Measurements from ENCODE around the gene CHSY3.

Gene CHSY3

DNA sequence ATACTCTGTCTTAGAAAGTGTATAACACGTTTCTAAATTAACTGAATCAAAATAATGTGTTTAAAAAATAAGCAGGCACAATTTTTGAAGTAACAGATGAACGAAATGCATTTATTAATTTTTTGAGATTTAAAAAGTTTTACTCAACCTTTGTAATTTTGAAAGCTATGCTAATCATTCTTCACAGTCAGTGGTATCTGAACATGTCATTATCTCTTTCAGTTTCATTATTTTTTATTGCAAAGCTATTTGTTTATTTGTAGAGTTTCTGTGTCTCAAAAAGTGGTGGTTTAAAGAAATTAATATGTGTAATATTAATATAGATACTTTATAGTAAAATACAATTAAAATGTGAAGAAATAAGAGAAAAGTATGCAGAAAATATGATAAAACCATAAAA, 11.2 kb downstream of the CHSY3 start:
- in situ Hi-C loops (cut with MboI; ENCODE audit: low sequenced_read_pairs), result no loop called here
- Histone ChIP-seq H3K9me3 (no peaks in the 10 kb centered on the region), H3K36me3 (replicated peaks) (no peaks in the 10 kb centered on the region), H3K27me3 (ENCODE audit: low read depth) (no peaks in the 10 kb centered on the region), H3K4me3 (no peak overlapping the region), H3K4me1 (no peaks in the 10 kb centered on the region)
- no peak for DNase-seq (ENCODE audit: low spot score in 2 of 2)

GRCh38 chr5:129917224-129917623, 13.0 kb downstream of the CHSY3 start:
- Histone ChIP-seq H3K4me1 (no peaks in the 10 kb centered on the region), H3K27me3 (ENCODE audit: low read depth) (no peaks in the 10 kb centered on the region), H3K36me3 (replicated peaks) (no peaks in the 10 kb centered on the region), H3K4me3 (no peak overlapping the region), H3K9me3 (no peaks in the 10 kb centered on the region)
- in situ Hi-C loops (cut with MboI; ENCODE audit: low sequenced_read_pairs), result no loop called here
- DNase-seq (ENCODE audit: low spot score in 2 of 2), result no peak

GRCh38 chr5:129921204-129921603, 16.9 kb downstream of the CHSY3 start:
- H3K27me3 ChIP-seq (ENCODE audit: low read depth), result peaks cover 9% of the 10 kb centered on the region
- H3K4me1 ChIP-seq, result no peaks in the 10 kb centered on the region
- in situ Hi-C loops (cut with MboI; ENCODE audit: low sequenced_read_pairs), result no loop called here
- DNase-seq (ENCODE audit: low spot score in 2 of 2), result no peak
- H3K36me3 ChIP-seq (replicated peaks), result no peaks in the 10 kb centered on the region
- no peak overlapping the region for H3K4me3 ChIP-seq
- no peaks in the 10 kb centered on the region for H3K9me3 ChIP-seq

DNA sequence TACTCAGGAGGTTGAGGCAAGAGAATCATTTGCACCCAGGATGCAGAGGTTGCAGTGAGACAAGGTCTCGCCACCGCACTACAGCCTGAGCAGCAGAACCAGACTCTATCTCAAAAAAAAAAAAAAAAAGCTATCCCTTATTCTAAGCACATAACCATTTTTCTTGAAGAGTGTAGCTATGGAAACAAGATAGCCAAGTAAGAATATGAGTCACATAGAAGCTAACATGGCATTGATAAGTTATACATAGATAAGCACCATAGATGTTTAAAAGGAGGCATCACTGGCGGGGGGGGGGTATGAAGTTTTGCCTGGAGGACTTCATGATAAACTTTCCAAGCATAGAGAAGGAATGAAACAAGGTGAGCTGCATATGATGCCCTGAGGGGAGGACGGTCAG, 26.0 kb downstream of the CHSY3 start:
- H3K4me3 ChIP-seq, result no peak overlapping the region
- DNase-seq (ENCODE audit: low spot score in 2 of 2), result no peak
- H3K27me3 ChIP-seq (ENCODE audit: low read depth), result peaks cover 7% of the 10 kb centered on the region
- H3K4me1 ChIP-seq, result no peaks in the 10 kb centered on the region
- no peaks in the 10 kb centered on the region for H3K9me3 ChIP-seq
- no peaks in the 10 kb centered on the region for H3K36me3 ChIP-seq (replicated peaks)
- in situ Hi-C loops (cut with MboI; ENCODE audit: low sequenced_read_pairs), result no loop called here

DNA sequence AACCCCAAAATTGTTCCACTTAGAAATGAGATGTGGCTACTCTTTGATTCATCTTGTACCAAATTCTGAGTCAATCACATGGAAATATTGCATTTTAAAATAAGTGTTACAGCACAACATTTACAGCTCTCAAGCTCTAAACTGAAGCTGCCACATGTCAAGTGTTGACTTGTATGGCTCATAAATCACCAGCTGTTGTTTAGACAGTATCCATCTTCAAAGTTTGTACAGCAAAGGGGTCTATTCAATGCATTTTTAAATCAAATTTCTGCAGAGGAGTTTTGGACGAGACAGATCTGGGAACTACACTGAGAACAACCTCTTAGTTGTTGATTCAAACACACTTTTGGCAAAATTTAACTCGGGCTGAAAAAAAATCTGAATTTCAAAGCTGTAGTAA, 31.4 kb downstream of the CHSY3 start:
- no peak for DNase-seq (ENCODE audit: low spot score in 2 of 2)
- no peaks in the 10 kb centered on the region for H3K4me1 ChIP-seq
- in situ Hi-C loops (cut with MboI; ENCODE audit: low sequenced_read_pairs), result no loop called here
- no peaks in the 10 kb centered on the region; the same call in 1 of the 2 replicates for H3K27me3 ChIP-seq (ENCODE audit: low read depth)
- H3K9me3 ChIP-seq, result no peaks in the 10 kb centered on the region
- no peak overlapping the region for H3K4me3 ChIP-seq
- H3K36me3 ChIP-seq (replicated peaks), result no peaks in the 10 kb centered on the region

DNA sequence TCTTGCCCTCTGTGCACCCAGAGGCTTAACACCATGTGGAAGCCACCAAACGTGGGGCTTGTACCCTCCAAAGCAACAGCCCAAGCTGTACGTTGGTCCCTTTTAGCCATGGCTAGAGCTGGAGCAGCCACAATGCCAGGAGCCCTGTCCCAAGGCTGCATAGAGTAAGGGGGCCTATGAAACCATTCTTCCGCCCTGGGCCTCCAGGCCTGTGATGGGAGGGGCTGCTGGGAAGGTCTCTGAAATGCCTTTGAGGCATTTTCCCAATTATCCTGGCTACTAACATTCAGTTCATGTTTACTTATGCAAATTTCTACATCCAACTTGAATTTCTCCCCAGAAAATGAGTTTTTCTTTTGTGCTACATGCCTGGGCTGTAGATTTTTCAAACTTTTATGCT, 33.8 kb downstream of the CHSY3 start:
- no peaks in the 10 kb centered on the region for H3K27me3 ChIP-seq (ENCODE audit: low read depth)
- no peak overlapping the region for H3K4me3 ChIP-seq
- DNase-seq (ENCODE audit: low spot score in 2 of 2), result no peak
- no peaks in the 10 kb centered on the region for H3K9me3 ChIP-seq
- no peaks in the 10 kb centered on the region for H3K36me3 ChIP-seq (replicated peaks)
- H3K4me1 ChIP-seq, result no peaks in the 10 kb centered on the region
- in situ Hi-C loops (cut with MboI; ENCODE audit: low sequenced_read_pairs), result no loop called here

DNA sequence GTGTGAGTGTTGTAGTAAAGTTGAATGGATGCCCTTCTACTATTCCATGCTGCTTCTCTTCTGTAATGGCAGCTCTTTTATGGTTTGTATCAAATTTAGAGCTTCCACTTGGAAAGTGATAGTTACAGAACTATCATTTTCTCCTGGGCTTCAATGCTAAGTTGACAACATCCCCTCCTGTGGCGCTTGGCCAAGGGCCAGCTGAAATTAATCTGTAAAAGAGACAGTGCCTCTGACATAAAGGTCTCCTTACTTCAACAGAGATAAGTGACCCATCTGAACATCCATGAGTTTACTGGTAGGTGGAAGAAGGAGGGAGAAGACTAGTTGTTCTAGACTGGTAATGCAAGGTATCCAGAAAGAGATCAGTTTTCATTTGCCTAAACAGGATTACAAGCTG, 39.7 kb downstream of the CHSY3 start:
- H3K4me3 ChIP-seq, result no peak overlapping the region
- no peaks in the 10 kb centered on the region for H3K4me1 ChIP-seq
- no peak for DNase-seq (ENCODE audit: low spot score in 2 of 2)
- in situ Hi-C loops (cut with MboI; ENCODE audit: low sequenced_read_pairs), result no loop called here
- 0 out of 2 replicates have a peak, but pooled peaks cover 2% of the 10 kb centered on the region for H3K27me3 ChIP-seq (ENCODE audit: low read depth)
- H3K9me3 ChIP-seq, result no peaks in the 10 kb centered on the region
- no peaks in the 10 kb centered on the region for H3K36me3 ChIP-seq (replicated peaks)

DNA sequence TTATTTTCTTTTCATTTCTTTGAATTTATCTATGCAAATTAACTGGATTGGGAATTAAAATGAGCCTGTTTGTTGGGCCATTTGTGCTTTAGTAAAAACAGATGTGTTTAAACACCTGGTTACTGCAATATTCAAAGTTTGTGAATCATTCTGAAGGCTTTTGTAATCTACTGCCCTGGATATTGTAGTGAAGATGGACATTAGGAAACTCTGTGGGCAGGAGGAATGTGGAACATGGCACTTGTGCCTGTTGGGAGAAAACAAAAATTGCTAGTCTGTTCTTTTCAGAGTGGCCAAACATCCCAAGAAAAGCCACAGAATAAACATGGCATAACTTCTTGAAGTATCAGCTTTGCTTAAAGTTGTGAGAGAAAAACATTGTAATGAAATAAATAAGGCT, 40.8 kb downstream of the CHSY3 start:
- Histone ChIP-seq H3K36me3 (replicated peaks) (no peaks in the 10 kb centered on the region), H3K9me3 (no peaks in the 10 kb centered on the region), H3K27me3 (ENCODE audit: low read depth) (0 out of 2 replicates have a peak, but pooled peaks cover 2% of the 10 kb centered on the region), H3K4me1 (no peaks in the 10 kb centered on the region), H3K4me3 (no peak overlapping the region)
- no peak for DNase-seq (ENCODE audit: low spot score in 2 of 2)
- in situ Hi-C loops (cut with MboI; ENCODE audit: low sequenced_read_pairs), result no loop called here

DNA sequence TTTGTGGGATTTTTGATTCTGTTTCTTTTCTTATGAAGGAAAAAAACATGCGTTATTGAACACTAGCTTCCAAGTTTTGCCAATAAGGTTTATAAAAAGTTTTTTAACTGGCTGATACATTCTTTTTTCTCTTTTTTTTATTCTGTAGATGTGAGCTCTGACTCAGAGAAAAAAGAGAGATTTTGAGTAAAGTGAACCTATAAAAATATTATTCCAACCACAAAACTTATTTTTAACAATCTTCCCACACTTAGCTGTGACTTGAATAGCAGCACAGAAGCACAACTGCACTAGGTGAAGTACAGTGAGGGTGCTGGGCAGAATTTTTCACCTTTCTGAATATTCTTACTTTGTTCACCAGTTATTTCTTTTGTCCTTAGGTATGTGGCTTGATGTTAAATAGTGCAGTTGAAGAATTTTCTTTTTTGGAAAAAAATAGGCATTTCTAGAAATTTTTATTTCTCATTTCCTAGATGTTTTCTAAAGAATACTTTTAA, 41.6 kb downstream of the CHSY3 start:
- no peaks in the 10 kb centered on the region for H3K36me3 ChIP-seq (replicated peaks)
- DNase-seq (ENCODE audit: low spot score in 2 of 2), result no peak
- no peak overlapping the region for H3K4me3 ChIP-seq
- in situ Hi-C loops (cut with MboI; ENCODE audit: low sequenced_read_pairs), result no loop called here
- H3K4me1 ChIP-seq, result no peaks in the 10 kb centered on the region
- H3K9me3 ChIP-seq, result no peaks in the 10 kb centered on the region
- 0 out of 2 replicates have a peak, but pooled peaks cover 2% of the 10 kb centered on the region for H3K27me3 ChIP-seq (ENCODE audit: low read depth)

- H3K27me3 ChIP-seq (ENCODE audit: low read depth), result no peaks in the 10 kb centered on the region
- in situ Hi-C loops (cut with MboI; ENCODE audit: low sequenced_read_pairs), result no loop called here
- DNase-seq (ENCODE audit: low spot score in 2 of 2), result no peak
- no peak overlapping the region for H3K4me3 ChIP-seq
- H3K9me3 ChIP-seq, result no peaks in the 10 kb centered on the region
- no peaks in the 10 kb centered on the region for H3K36me3 ChIP-seq (replicated peaks)
- H3K4me1 ChIP-seq, result no peaks in the 10 kb centered on the region
Observed at GRCh38 chr5:129951039-129951438, 46.8 kb downstream of the CHSY3 start.

GRCh38 chr5:129958581-129958980, 54.3 kb downstream of the CHSY3 start:
- H3K27me3 ChIP-seq (ENCODE audit: low read depth), result no peaks in the 10 kb centered on the region
- no peaks in the 10 kb centered on the region for H3K9me3 ChIP-seq
- in situ Hi-C loops (cut with MboI; ENCODE audit: low sequenced_read_pairs), result no loop called here
- H3K4me3 ChIP-seq, result no peak overlapping the region
- H3K4me1 ChIP-seq, result no peaks in the 10 kb centered on the region
- no peaks in the 10 kb centered on the region for H3K36me3 ChIP-seq (replicated peaks)
- DNase-seq (ENCODE audit: low spot score in 2 of 2), result no peak

- in situ Hi-C loops (cut with MboI; ENCODE audit: low sequenced_read_pairs), result no loop called here
- no peak for DNase-seq (ENCODE audit: low spot score in 2 of 2)
- Histone ChIP-seq H3K36me3 (replicated peaks) (no peaks in the 10 kb centered on the region), H3K4me1 (no peaks in the 10 kb centered on the region), H3K4me3 (no peak overlapping the region), H3K9me3 (no peaks in the 10 kb centered on the region), H3K27me3 (ENCODE audit: low read depth) (no peaks in the 10 kb centered on the region)
Observed at GRCh38 chr5:129960831-129961230, 56.6 kb downstream of the CHSY3 start.

DNA sequence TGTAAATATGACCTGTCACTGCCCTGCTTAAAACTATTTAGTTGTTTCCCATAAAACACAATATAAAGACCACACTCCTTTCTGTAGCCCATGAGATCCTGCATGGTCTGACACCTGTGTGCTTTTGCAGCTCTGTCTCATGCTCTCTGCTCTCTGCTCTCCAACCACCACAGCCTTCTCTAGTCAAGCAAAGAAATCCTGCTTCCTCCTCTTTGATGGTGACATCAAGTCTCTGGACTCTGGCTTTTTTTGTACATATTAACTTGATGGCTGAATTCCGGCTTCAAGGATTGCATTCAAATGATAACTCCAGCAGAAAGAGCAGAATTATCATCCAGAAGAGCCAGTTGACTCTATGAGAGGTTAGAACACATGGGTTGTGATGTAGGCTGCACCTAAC, 58.2 kb downstream of the CHSY3 start:
- DNase-seq (ENCODE audit: low spot score in 2 of 2), result no peak
- Histone ChIP-seq H3K27me3 (ENCODE audit: low read depth) (no peaks in the 10 kb centered on the region), H3K9me3 (no peaks in the 10 kb centered on the region), H3K4me3 (no peak overlapping the region), H3K4me1 (no peaks in the 10 kb centered on the region), H3K36me3 (replicated peaks) (no peaks in the 10 kb centered on the region)
- in situ Hi-C loops (cut with MboI; ENCODE audit: low sequenced_read_pairs), result no loop called here

DNA sequence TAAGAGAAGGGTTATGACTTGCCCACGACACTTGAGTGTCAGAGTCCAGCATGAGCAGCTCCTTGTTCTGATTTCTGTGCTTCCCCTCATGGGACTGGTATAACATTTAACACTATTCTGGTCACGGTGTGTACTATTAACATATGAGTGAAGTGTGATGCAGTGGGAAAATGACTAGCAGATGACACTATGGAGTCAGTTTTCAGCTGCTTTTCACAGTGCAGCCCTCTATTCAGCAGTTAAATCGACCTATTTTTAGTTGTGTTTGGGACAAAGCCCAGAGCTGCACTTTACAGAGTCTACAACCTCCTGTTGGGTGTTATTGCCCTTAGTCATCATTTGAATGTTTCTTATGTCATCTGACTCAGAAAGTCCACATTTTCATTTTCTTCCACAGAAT, 59.1 kb downstream of the CHSY3 start:
- in situ Hi-C loops (cut with MboI; ENCODE audit: low sequenced_read_pairs), result no loop called here
- DNase-seq (ENCODE audit: low spot score in 2 of 2), result no peak

DNA sequence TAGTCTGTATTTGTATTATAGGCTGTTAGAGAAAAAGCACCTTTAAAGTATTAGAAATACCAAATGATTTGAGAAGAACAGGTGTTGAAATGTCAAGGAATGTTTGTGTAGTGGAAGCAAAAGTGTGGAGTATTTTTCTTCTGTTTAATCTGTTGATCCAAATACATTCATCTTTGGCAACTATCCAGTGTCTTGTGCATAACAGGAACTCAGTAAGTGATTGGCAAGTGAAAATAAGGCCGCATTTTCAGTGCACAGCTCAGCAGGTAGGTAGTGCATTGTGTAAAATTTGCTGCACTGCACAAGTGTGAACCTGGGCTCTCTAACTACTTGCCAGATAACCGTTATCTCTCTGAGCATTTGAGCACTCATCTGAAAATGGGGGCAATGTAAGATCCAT, 61.8 kb downstream of the CHSY3 start:
- Histone ChIP-seq H3K27me3 (ENCODE audit: low read depth) (no peaks in the 10 kb centered on the region), H3K36me3 (replicated peaks) (no peaks in the 10 kb centered on the region), H3K4me1 (no peaks in the 10 kb centered on the region), H3K9me3 (no peaks in the 10 kb centered on the region), H3K4me3 (no peak overlapping the region)
- in situ Hi-C loops (cut with MboI; ENCODE audit: low sequenced_read_pairs), result no loop called here
- no peak for DNase-seq (ENCODE audit: low spot score in 2 of 2)

More for the DNA sequence above, 59.1 kb downstream of the CHSY3 start:
- H3K36me3 ChIP-seq (replicated peaks), result no peaks in the 10 kb centered on the region
- H3K4me3 ChIP-seq, result no peak overlapping the region
- no peaks in the 10 kb centered on the region for H3K27me3 ChIP-seq (ENCODE audit: low read depth)
- no peaks in the 10 kb centered on the region for H3K9me3 ChIP-seq
- no peaks in the 10 kb centered on the region for H3K4me1 ChIP-seq
